Astrocyte of the spinal cord (primary cell): ENCODE results near the gene PIH1D1.
"Not testable (repeated sequence)": the region's sequence is repeated elsewhere in the genome, so short reads cannot be mapped to it uniquely, and the experiment has no call there.

Experiments
- DNase-seq: peaks from one replicate; pipeline ENCODE4 v3.0.0; 2011; ENCODE audit warnings: low read depth, low spot score
- H3K4me3 ChIP-seq: 2 replicates; pipeline ENCODE4 v1.5.1; 2011; ENCODE audit warnings: low read depth, mild to moderate bottlenecking, low read length, moderate library complexity
- in situ Hi-C: cut with HindIII; loops from 2 replicates; pipeline ENCODE4 v1.10.0; 2017; ENCODE audit warnings: low sequenced_read_pairs
- TF ChIP-seq, protein P1 (sequence below): IDR thresholded peaks from 2 replicates; pipeline ENCODE4 v1.5.1; 2012; ENCODE audit warnings: low read depth, mild to moderate bottlenecking, low read length, inconsistent platforms

Gene PIH1D1

DNA sequence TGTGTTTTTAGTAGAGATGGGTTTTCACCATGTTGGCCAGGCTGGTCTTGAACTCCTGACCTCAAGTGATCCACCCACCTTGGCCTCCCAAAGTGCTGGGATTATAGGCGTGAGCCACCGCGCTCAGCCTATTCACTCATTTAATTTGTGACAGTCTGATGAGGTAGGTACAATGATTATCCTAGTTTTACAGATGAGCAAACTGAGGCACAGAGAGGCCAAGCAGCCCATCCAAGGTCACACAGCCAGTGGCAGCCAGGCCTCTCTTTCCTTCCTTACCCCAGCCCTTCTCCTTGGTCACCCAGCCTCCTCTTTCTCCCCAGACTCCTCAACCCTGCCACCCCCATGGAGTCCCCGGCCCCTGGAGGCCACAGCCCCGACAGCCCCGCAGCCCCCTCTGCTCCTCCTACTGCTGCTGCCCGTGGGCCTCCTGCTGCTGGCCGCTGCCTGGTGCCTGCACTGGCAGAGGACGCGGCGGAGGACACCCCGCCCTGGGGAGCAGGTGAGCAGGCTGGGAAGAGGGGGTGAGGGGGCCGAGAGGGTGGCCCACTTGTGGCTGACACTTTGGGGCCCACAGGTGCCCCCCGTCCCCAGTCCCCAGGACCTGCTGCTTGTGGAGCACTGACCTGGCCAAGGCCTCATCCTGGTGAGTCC, 28.5 kb upstream of the PIH1D1 start:
- in situ Hi-C loops = no loop called here
- TF ChIP-seq, protein P1, sequence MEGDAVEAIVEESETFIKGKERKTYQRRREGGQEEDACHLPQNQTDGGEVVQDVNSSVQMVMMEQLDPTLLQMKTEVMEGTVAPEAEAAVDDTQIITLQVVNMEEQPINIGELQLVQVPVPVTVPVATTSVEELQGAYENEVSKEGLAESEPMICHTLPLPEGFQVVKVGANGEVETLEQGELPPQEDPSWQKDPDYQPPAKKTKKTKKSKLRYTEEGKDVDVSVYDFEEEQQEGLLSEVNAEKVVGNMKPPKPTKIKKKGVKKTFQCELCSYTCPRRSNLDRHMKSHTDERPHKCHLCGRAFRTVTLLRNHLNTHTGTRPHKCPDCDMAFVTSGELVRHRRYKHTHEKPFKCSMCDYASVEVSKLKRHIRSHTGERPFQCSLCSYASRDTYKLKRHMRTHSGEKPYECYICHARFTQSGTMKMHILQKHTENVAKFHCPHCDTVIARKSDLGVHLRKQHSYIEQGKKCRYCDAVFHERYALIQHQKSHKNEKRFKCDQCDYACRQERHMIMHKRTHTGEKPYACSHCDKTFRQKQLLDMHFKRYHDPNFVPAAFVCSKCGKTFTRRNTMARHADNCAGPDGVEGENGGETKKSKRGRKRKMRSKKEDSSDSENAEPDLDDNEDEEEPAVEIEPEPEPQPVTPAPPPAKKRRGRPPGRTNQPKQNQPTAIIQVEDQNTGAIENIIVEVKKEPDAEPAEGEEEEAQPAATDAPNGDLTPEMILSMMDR = no peak
- no peak overlapping the region for H3K4me3 ChIP-seq
- DNase-seq = no peak

DNA sequence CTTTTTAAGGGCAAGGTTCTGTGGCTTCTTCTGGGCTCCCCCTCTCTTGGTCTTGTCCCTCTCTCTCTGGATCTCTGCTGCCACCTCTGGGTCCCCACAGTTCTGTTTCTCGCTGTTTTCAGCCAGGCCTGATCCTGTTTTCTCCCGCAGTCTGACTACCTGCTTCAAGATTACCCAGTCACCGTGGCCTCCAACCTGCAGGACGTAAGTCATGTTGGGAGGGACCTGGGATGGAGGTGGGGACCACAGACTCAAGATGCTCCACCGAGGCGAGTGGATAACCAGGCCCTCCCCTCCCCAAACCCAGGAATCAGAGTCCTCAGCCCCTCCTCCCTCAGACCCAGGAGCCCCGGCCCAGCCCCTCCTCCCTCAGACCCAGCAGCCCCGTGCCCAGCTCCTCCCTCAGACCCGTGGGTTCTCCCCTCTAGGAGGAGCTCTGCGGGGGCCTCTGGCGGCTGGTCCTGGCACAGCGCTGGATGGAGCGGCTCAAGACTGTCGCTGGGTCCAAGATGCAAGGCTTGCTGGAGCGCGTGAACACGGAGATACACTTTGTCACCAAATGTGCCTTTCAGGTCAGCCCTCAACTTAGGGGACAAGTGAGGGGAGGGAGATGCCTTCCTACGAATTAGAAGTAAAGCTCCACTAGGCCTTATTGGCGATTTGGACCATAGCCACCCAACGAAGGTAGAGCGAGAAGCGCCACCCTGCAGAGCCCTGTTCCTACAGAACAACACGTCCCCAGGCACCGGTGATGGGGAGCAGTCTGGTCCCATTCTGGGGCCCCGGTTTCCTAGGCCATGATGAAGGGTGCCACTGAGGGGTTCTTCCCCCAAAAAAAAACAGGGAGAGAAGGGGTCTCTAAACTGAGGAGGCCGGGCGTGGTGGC, 24.6 kb upstream of the PIH1D1 start:
- in situ Hi-C loops = no loop called here
- H3K4me3 ChIP-seq = no peak overlapping the region
- TF ChIP-seq, protein P1 = peak; percentile 72
- DNase-seq = no peak

DNA sequence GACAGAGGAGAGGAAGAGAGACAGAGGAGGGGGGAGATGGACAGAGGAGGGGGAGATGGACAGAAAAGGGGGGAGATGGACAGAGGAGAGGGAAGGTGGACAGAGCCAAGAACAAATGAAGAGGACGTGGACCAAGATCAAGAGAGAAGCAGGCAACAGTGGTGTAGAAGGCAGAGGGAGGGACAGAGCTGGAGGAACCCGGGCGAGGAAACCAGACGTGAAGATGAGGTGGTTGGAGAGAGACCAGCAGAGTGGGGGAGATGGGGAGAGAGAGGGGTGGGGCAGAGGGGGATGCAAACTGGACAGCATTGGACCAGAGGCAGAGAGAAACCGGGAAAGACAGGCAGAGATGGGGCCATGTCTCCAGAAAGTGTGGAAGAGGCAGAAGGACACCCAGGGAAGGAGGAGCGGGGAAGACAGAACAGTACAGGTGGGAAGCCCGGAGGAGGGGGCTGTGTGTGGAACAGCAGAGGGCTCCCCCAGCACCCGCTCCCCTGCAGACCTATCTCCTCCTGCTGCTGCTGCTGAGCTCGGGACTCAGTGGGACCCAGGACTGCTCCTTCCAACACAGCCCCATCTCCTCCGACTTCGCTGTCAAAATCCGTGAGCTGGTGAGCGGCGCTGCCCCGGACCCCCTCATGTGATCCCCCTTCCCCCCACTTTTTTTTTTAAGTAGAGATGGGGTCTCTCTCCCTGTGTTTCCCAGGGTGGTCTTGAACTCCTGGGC, 23.7 kb upstream of the PIH1D1 start:
- in situ Hi-C loops = no loop called here
- TF ChIP-seq, protein P1 = no peak
- DNase-seq = no peak
- no peak overlapping the region for H3K4me3 ChIP-seq

DNA sequence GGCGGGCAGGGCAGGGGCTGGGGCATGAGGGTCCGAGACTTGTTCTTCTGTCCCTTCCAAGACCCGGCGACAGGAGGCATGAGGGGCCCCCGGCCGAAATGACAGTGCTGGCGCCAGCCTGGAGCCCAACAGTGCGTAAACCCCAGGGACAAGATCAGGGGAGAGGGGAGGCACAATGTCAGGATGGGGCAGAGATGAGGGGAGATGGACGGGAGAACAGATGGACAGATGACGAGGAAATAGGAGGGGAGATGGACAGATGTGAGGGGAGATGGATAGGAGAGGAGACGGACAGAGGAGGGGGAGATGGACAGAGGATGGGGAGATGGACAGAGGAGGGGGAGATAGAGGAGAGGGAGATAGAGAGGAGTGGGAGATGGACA, 22.9 kb upstream of the PIH1D1 start:
- H3K4me3 ChIP-seq = peak overlapping the region; percentile 58
- no peak for DNase-seq
- TF ChIP-seq, protein P1 = no peak
- in situ Hi-C loops = no loop called here

DNA sequence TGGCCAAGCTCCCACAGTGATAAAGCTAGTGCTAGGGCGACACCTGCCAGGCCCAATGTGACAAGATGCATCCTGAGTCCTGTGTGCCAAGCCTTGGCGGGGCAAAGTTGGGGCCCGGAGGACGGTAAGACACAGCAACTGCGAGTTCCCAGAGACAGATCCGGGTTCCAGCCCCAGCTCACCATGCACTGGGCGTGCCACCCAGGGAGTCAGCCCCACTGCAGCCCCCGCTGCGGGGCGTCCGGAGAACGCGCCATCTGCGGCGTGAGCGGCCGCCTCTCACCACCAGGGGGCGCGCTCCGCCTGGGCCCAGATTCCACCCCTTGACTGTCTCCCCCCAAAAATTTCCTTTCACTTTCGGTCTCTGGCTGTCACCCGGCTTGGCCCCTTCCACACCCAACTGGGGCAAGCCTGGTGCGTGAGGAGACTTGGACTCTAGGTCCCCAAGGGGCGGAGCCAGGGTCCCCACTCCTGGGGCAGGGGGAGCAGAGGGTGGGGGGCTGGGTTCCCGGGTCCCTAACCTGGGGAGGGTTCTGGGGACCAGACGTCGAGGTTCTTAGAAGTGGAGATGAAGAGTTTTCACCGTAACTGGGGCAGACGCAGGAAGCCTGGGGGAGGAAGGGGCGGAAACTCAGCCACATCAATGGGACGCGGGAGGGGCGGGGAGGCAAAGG, 22.4 kb upstream of the PIH1D1 start, which contains the start of gene FLT3LG:
Gene FLT3LG, plus strand, starts transcription at position 348 of the 674 bp plus-strand sequence. CDS start 425 bp downstream, outside the sequence.
- peak; percentile 70 for DNase-seq
- in situ Hi-C loops = no loop called here
- TF ChIP-seq, protein P1 = peak; percentile 92
- peak within 1 kb of the TSS; percentile 58 for H3K4me3 ChIP-seq

DNA sequence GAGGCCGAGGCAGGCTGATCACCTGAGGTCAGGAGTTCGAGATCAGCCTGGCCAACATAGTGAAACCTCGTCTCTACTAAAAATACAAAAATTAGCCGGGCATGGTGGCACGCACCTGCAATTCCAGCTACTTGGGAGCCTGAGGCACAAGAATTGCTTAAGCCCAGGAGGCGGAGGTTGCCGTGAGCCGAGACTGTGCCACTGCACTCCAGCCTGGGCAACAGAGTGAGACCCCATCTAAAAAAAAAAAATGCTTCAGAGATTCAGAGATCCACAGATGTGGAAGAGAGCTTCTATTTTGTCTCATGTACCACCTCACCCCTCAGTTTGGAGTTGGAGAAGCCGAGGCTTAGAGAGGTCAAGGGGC, 21.9 kb upstream of the PIH1D1 start:
- peak overlapping the region; percentile 58 for H3K4me3 ChIP-seq
- in situ Hi-C loops, DNase-seq: not testable (repeated sequence)
